ENCODE data around the gene COA3.
"Not testable (repeated sequence)": the region's sequence is repeated elsewhere in the genome, so short reads cannot be mapped to it uniquely, and the experiment has no call there.

COA3 gene

GRCh38 chr17:42775534-42776098 lies 22.9 kb downstream of the COA3 start:
- Histone ChIP-seq H3K4me3 (ENCODE audit: low read length) (no peak overlapping the region), H3K27me3 (ENCODE audit: control insufficient read depth, insufficient read depth, low read length) (no peaks in the 10 kb centered on the region), H3K36me3 (ENCODE audit: control insufficient read depth, insufficient read depth, low read length) (peaks cover 19% of the 10 kb centered on the region), H3K4me1 (ENCODE audit: control insufficient read depth, insufficient read depth, low read length) (peaks cover 4% of the 10 kb centered on the region), H3K9ac (ENCODE audit: low read length) (no peak overlapping the region), H3K27ac (ENCODE audit: low read depth, low read length) (no peak overlapping the region)

DNA sequence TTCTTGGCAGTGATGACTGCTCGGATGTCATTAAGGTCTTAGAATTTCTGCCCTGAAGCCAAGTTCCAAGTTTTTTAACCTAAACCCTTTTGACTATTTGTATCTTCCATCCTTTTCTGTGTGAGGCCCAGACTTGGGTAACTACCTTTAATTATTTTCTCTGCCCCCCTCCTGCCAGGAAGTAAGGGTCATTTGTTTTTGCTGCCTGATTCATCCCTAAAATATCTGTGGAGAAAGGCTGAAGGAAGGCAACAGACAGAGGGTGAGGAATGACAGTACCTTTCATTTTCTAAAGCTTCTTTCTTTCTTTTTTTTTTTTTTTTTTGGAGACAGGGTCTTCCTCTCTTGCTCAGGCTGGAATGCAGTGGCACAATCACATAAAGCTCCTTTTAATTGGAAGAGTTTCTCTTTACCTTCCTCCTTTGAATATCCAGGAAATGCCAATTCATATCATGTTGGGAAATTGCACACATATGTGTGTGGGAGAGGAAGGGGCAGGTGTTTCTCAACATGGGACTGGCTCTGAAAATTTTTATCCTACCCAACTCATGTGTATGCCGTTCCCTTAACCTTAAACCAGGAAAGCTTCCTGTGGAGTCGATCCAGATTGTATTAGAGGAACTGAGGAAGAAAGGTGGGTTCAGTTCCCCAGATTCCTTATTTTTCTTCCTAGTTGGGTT lies 24.3 kb downstream of the COA3 start:
- H3K4me3 ChIP-seq (ENCODE audit: low read length): peak overlapping the region; percentile 92
- no peak overlapping the region for H3K9ac ChIP-seq (ENCODE audit: low read length)
- H3K27me3 ChIP-seq (ENCODE audit: control insufficient read depth, insufficient read depth, low read length): no peaks in the 10 kb centered on the region
- H3K4me1 ChIP-seq (ENCODE audit: control insufficient read depth, insufficient read depth, low read length): peaks cover 4% of the 10 kb centered on the region
- H3K27ac ChIP-seq (ENCODE audit: low read depth, low read length): no peak overlapping the region
- peaks cover 18% of the 10 kb centered on the region for H3K36me3 ChIP-seq (ENCODE audit: control insufficient read depth, insufficient read depth, low read length)

DNA sequence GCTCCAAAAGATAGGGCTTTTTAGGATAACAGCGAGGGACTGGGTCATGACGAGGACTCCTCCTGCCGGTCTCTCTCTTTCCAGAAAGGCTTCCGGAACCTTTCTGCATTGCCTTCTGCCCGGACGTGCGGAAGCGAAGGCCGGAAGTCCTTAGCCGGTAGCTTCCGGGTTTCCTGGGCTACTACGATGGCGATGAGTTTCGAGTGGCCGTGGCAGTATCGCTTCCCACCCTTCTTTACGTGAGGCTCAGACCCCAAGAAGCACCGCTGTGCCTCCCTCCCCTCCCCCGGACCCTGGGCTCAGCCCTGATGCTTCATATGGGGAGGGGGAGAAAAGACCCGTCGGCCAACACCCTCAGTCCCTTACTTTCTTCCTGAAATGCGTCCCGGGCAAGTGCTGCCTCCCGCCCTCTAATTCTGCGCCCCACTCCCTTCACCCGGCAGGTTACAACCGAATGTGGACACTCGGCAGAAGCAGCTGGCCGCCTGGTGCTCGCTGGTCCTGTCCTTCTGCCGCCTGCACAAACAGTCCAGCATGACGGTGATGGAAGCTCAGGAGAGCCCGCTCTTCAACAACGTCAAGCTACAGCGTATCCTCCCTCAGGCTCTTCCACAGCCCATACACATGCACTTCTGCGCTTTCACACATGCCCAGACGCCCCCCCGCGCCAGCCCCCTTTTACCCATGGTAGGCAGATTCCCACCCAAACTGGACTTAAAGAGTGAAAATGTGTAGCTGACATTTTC lies 25.0 kb downstream of the COA3 start, which contains the start of gene VPS25:
Gene VPS25, plus strand, starts transcription at position 160 of the 746 bp plus-strand sequence. Its CDS starts 27 bp downstream, at position 187.
- Histone ChIP-seq H3K4me1 (ENCODE audit: control insufficient read depth, insufficient read depth, low read length) (peaks cover 4% of the 10 kb centered on the region), H3K27ac (ENCODE audit: low read depth, low read length) (peak within 1 kb of the TSS; percentile 63), H3K4me3 (ENCODE audit: low read length) (peak within 1 kb of the TSS; percentile 92), H3K36me3 (ENCODE audit: control insufficient read depth, insufficient read depth, low read length) (peaks cover 13% of the 10 kb centered on the region), H3K27me3 (ENCODE audit: control insufficient read depth, insufficient read depth, low read length) (no peaks in the 10 kb centered on the region), H3K9ac (ENCODE audit: low read length) (peak within 1 kb of the TSS; percentile 95)

DNA sequence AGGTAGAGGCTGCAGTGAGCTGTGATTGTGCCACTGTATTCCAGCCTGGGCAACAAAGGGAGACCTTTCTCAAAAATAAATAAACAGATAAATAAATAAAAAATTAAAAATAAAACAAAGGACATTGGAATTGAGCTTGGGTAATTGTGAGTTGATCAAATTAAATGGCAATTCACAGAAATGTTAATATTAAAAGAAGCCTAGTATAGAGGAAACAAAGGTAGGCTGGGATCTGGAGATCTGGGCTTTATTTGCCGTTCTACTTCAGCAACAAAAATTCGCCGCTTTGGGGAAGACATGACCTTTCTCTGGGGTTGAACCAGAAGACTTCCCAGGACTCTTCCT lies 25.6 kb downstream of the COA3 start:
- H3K4me1 ChIP-seq (ENCODE audit: control insufficient read depth, insufficient read depth, low read length): peaks cover 4% of the 10 kb centered on the region
- H3K27me3 ChIP-seq (ENCODE audit: control insufficient read depth, insufficient read depth, low read length): no peaks in the 10 kb centered on the region
- peak overlapping the region; percentile 63 for H3K27ac ChIP-seq (ENCODE audit: low read depth, low read length)
- H3K4me3 ChIP-seq (ENCODE audit: low read length): peak overlapping the region; percentile 92
- peaks cover 12% of the 10 kb centered on the region for H3K36me3 ChIP-seq (ENCODE audit: control insufficient read depth, insufficient read depth, low read length)
- peak overlapping the region; percentile 95 for H3K9ac ChIP-seq (ENCODE audit: low read length)

GRCh38 chr17:42769964-42770363 lies 28.5 kb downstream of the COA3 start:
- H3K9ac ChIP-seq (ENCODE audit: low read length); H3K4me3 ChIP-seq (ENCODE audit: low read length); H3K27me3 ChIP-seq (ENCODE audit: control insufficient read depth, insufficient read depth, low read length); H3K4me1 ChIP-seq (ENCODE audit: control insufficient read depth, insufficient read depth, low read length); H3K36me3 ChIP-seq (ENCODE audit: control insufficient read depth, insufficient read depth, low read length); H3K27ac ChIP-seq (ENCODE audit: low read depth, low read length): not testable (repeated sequence)

DNA sequence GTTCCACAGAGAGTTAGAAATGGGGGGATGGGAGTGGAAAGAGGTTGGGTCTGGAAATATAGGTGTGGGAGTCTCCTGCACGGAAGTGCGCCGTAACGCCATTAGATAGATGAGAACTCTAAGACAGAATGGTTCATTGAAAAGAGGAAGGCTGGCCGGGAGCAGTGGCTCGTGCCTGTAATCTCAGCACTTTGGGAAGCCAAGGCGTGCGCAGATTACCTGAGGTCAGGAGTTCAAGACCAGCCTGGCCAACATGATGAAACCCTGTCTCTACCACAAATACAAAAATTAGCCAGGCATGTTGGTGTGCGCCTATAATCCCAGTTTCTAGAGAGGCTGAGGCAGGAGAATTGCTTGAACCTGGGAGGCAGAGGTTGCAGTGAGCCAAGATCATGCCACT lies 30.5 kb downstream of the COA3 start:
- not testable (repeated sequence) for H3K4me1 ChIP-seq (ENCODE audit: control insufficient read depth, insufficient read depth, low read length); H3K36me3 ChIP-seq (ENCODE audit: control insufficient read depth, insufficient read depth, low read length); H3K9ac ChIP-seq (ENCODE audit: low read length); H3K27ac ChIP-seq (ENCODE audit: low read depth, low read length); H3K4me3 ChIP-seq (ENCODE audit: low read length); H3K27me3 ChIP-seq (ENCODE audit: control insufficient read depth, insufficient read depth, low read length)

DNA sequence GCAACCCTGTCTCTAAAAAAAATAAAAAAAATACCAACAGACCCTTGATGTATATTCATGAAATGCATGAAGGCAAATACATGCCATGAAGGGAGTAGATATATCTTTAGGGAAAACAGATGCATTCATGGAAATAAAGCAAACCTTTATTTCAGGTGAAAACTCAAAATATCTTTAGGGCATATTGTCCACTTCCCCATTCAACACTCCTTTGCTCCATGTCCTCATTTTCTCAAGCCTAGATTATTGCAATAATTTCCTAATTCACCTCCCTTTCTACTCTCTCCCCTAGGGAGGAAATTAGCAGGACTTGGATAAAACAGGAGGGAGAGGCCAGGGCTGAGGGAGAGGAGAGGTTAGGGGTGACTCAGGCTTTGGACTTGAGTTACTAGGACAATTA lies 31.0 kb downstream of the COA3 start:
- H3K27me3 ChIP-seq (ENCODE audit: control insufficient read depth, insufficient read depth, low read length): no peaks in the 10 kb centered on the region
- H3K36me3 ChIP-seq (ENCODE audit: control insufficient read depth, insufficient read depth, low read length): no peaks in the 10 kb centered on the region
- no peak overlapping the region for H3K9ac ChIP-seq (ENCODE audit: low read length)
- no peak overlapping the region for H3K4me3 ChIP-seq (ENCODE audit: low read length)
- no peaks in the 10 kb centered on the region for H3K4me1 ChIP-seq (ENCODE audit: control insufficient read depth, insufficient read depth, low read length)
- H3K27ac ChIP-seq (ENCODE audit: low read depth, low read length): no peak overlapping the region

DNA sequence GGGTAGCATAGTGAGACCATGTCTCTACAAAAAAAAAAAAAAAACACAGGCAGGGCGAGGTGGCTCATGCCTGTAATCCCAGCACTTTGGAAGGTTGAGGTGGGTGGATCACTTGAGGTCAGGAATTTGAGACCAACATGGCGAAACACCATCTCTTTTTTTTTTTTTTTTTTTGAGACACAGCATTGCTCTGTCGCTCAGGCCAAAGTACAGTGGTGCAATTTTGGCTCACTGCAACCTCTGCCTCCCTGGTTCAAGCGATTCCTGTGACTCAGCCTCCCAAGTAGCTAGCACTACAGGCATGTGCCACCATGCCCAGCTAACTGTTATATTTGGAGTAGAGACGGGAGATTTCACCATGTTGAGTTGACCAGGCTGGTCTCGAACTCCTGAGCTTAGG lies 32.4 kb downstream of the COA3 start:
- Histone ChIP-seq H3K36me3 (ENCODE audit: control insufficient read depth, insufficient read depth, low read length) (no peaks in the 10 kb centered on the region), H3K4me3 (ENCODE audit: low read length) (no peak overlapping the region), H3K9ac (ENCODE audit: low read length) (no peak overlapping the region), H3K4me1 (ENCODE audit: control insufficient read depth, insufficient read depth, low read length) (no peaks in the 10 kb centered on the region), H3K27me3 (ENCODE audit: control insufficient read depth, insufficient read depth, low read length) (peaks cover 8% of the 10 kb centered on the region), H3K27ac (ENCODE audit: low read depth, low read length) (no peak overlapping the region)

- Histone ChIP-seq H3K27me3 (ENCODE audit: control insufficient read depth, insufficient read depth, low read length) (peaks cover 11% of the 10 kb centered on the region), H3K9ac (ENCODE audit: low read length) (no peak overlapping the region), H3K36me3 (ENCODE audit: control insufficient read depth, insufficient read depth, low read length) (no peaks in the 10 kb centered on the region), H3K27ac (ENCODE audit: low read depth, low read length) (no peak overlapping the region), H3K4me1 (ENCODE audit: control insufficient read depth, insufficient read depth, low read length) (no peaks in the 10 kb centered on the region), H3K4me3 (ENCODE audit: low read length) (peak overlapping the region; percentile 60)
Measured at GRCh38 chr17:42761638-42762037, 36.9 kb downstream of the COA3 start.

DNA sequence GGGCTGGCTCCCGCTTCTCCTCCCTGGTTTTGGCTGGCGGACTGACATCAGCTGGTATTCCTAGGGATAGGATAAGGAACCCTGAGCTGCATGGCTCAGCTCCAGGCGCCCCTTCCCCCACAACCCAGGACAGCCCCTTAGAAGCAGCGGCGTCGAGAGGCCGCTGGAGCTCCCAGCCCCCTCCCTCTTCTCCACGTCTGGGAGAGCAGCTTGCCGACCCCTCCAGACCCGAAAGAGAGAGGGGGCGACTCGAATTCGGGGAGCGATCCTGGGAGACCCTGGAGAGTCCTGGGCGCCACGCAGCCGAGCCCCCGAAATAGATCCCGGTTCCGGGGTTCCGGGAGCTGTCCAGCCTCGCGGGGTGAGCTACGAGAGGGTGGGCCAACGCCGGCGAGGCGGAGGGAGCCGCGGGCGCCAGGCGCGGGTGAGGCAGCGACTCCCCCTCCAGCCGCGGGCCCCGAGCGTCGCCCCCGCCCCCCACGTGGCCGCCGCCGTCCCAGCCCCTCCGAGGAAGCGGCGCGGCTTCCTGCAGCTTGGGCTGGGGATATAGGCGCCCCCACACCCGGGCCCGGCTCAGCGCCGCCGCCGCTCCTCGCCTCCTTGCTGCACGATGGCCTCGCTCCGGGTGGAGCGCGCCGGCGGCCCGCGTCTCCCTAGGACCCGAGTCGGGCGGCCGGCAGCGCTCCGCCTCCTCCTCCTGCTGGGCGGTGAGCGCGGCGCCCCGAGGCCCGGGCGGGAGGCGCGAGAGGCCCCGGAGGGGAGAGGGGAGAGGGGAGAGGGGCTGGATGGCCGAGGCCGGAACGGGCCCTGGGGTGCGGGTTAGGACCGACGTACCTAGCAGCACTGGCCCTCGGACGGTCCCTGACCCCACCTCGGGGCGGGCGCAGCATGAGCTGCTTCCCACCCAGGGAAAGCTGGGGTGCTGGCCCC lies 37.6 kb downstream of the COA3 start, which contains the start of gene RAMP2:
Gene RAMP2, plus strand, starts transcription at position 576 of the 930 bp plus-strand sequence. Its CDS starts 35 bp downstream, at position 611.
- no peak within 1 kb of the TSS for H3K27ac ChIP-seq (ENCODE audit: low read depth, low read length)
- H3K27me3 ChIP-seq (ENCODE audit: control insufficient read depth, insufficient read depth, low read length): peaks cover 11% of the 10 kb centered on the region
- no peaks in the 10 kb centered on the region for H3K4me1 ChIP-seq (ENCODE audit: control insufficient read depth, insufficient read depth, low read length)
- H3K36me3 ChIP-seq (ENCODE audit: control insufficient read depth, insufficient read depth, low read length): no peaks in the 10 kb centered on the region
- no peak within 1 kb of the TSS for H3K9ac ChIP-seq (ENCODE audit: low read length)
- H3K4me3 ChIP-seq (ENCODE audit: low read length): peak within 1 kb of the TSS; percentile 60

- H3K27me3 ChIP-seq (ENCODE audit: control insufficient read depth, insufficient read depth, low read length): peaks cover 11% of the 10 kb centered on the region
- no peak overlapping the region for H3K9ac ChIP-seq (ENCODE audit: low read length)
- H3K4me1 ChIP-seq (ENCODE audit: control insufficient read depth, insufficient read depth, low read length): no peaks in the 10 kb centered on the region
- H3K27ac ChIP-seq (ENCODE audit: low read depth, low read length): no peak overlapping the region
- H3K4me3 ChIP-seq (ENCODE audit: low read length): peak overlapping the region; percentile 60
- no peaks in the 10 kb centered on the region for H3K36me3 ChIP-seq (ENCODE audit: control insufficient read depth, insufficient read depth, low read length)
Measured at GRCh38 chr17:42759982-42760651, 38.4 kb downstream of the COA3 start.

Measured in rectal smooth muscle tissue (tissue), 1 donor.